ENCODE measurements around the gene ATP9B. TPM values are rescaled to one million over a fixed set of nuclear protein-coding genes. Genes with fewer than 3 reads are reported as not detected.

ATP9B gene
- total RNA-seq, 1 donor from 2014 or later = 12.6 TPM

GRCh38 chr18:79403723-79404566 lies 334.8 kb downstream of the ATP9B start:
- DNase-seq (ENCODE audit: low read depth) (no peak), FAIRE-seq (no peak)
- Histone ChIP-seq H4K20me1 (ENCODE audit: insufficient read depth, low read length) (no peaks in the 10 kb centered on the region), H3K4me2 (ENCODE audit: low read length) (peak overlapping the region; percentile 41), H3K79me2 (ENCODE audit: insufficient read depth, low read length) (no peaks in the 10 kb centered on the region), H3K36me3 (ENCODE audit: insufficient read depth, low read length) (no peaks in the 10 kb centered on the region), H3K4me3 (ENCODE audit: insufficient read depth, low read depth, low read length) (no peak overlapping the region), H3K27ac (ENCODE audit: low read depth, low read length) (no peak overlapping the region), H3K27me3 (ENCODE audit: insufficient read depth, low read length) (peaks cover 21% of the 10 kb centered on the region), H3K9ac (ENCODE audit: low read length) (no peak overlapping the region), H3K4me1 (ENCODE audit: insufficient read depth, low read length) (peaks cover 3% of the 10 kb centered on the region), H3K9me3 (ENCODE audit: insufficient read depth, low read depth, low read length) (no peaks in the 10 kb centered on the region), H2AFZ (ENCODE audit: low read depth, low read length) (no peak overlapping the region)
- TF ChIP-seq CTCF (IDR thresholded peaks at IDR 0.05; ENCODE audit: insufficient read depth, low read depth, low read length) (no peak), EZH2 (IDR thresholded peaks at IDR 0.05; ENCODE audit: insufficient read depth, low read length) (no peak)
- H3K36me3 Mint-ChIP-seq (ENCODE audit: low read depth, unreplicated experiment) = peaks cover 3% of the 10 kb centered on the region
- peaks cover 4% of the 10 kb centered on the region for H3K4me1 Mint-ChIP-seq (ENCODE audit: low read depth, unreplicated experiment)
- no peak overlapping the region for H3K27ac Mint-ChIP-seq (ENCODE audit: unreplicated experiment)
- no peak overlapping the region for H3K4me3 Mint-ChIP-seq (ENCODE audit: unreplicated experiment)
- no peaks in the 10 kb centered on the region for H3K27me3 Mint-ChIP-seq (ENCODE audit: low read depth, unreplicated experiment)
- no peaks in the 10 kb centered on the region for H3K9me3 Mint-ChIP-seq (ENCODE audit: unreplicated experiment)

GRCh38 chr18:79404567-79404910 lies 335.3 kb downstream of the ATP9B start:
- no peak overlapping the region for H2AFZ ChIP-seq (ENCODE audit: low read depth, low read length)
- H3K4me1 ChIP-seq (ENCODE audit: insufficient read depth, low read length) = peaks cover 3% of the 10 kb centered on the region
- no peak overlapping the region for H3K9ac ChIP-seq (ENCODE audit: low read length)
- H4K20me1 ChIP-seq (ENCODE audit: insufficient read depth, low read length) = no peaks in the 10 kb centered on the region
- Mint-ChIP-seq H3K4me1 (ENCODE audit: low read depth, unreplicated experiment) (peaks cover 3% of the 10 kb centered on the region), H3K9me3 (ENCODE audit: unreplicated experiment) (no peaks in the 10 kb centered on the region), H3K27ac (ENCODE audit: unreplicated experiment) (no peak overlapping the region), H3K4me3 (ENCODE audit: unreplicated experiment) (no peak overlapping the region), H3K27me3 (ENCODE audit: low read depth, unreplicated experiment) (no peaks in the 10 kb centered on the region), H3K36me3 (ENCODE audit: low read depth, unreplicated experiment) (peaks cover 3% of the 10 kb centered on the region)
- no peak overlapping the region for H3K4me3 ChIP-seq (ENCODE audit: insufficient read depth, low read depth, low read length)
- H3K4me2 ChIP-seq (ENCODE audit: low read length) = no peak overlapping the region
- H3K27me3 ChIP-seq (ENCODE audit: insufficient read depth, low read length) = peaks cover 17% of the 10 kb centered on the region
- no peaks in the 10 kb centered on the region for H3K9me3 ChIP-seq (ENCODE audit: insufficient read depth, low read depth, low read length)
- no peaks in the 10 kb centered on the region for H3K79me2 ChIP-seq (ENCODE audit: insufficient read depth, low read length)
- no peak overlapping the region for H3K27ac ChIP-seq (ENCODE audit: low read depth, low read length)
- H3K36me3 ChIP-seq (ENCODE audit: insufficient read depth, low read length) = no peaks in the 10 kb centered on the region
- TF ChIP-seq EZH2 (IDR thresholded peaks at IDR 0.05; ENCODE audit: insufficient read depth, low read length) (no peak), CTCF (IDR thresholded peaks at IDR 0.05; ENCODE audit: insufficient read depth, low read depth, low read length) (no peak)
- DNase-seq (ENCODE audit: low read depth) (no peak), FAIRE-seq (no peak)

Measured in astrocyte (in vitro differentiated cells and primary cell).